ENCODE data around the gene GTPBP1. TPM values are rescaled to one million over a fixed set of nuclear protein-coding genes. Genes with fewer than 3 reads are reported as not detected.
A peak's percentile ranks its signal among the peaks of the same experiment; 100 is the strongest.

Gene GTPBP1
- total and polyA plus RNA-seq, 2 of the 13 experiments (the other 11 are each of a cell fraction or from before 2014, with no cell fraction given) = 22.3 to 27.0 TPM

DNA sequence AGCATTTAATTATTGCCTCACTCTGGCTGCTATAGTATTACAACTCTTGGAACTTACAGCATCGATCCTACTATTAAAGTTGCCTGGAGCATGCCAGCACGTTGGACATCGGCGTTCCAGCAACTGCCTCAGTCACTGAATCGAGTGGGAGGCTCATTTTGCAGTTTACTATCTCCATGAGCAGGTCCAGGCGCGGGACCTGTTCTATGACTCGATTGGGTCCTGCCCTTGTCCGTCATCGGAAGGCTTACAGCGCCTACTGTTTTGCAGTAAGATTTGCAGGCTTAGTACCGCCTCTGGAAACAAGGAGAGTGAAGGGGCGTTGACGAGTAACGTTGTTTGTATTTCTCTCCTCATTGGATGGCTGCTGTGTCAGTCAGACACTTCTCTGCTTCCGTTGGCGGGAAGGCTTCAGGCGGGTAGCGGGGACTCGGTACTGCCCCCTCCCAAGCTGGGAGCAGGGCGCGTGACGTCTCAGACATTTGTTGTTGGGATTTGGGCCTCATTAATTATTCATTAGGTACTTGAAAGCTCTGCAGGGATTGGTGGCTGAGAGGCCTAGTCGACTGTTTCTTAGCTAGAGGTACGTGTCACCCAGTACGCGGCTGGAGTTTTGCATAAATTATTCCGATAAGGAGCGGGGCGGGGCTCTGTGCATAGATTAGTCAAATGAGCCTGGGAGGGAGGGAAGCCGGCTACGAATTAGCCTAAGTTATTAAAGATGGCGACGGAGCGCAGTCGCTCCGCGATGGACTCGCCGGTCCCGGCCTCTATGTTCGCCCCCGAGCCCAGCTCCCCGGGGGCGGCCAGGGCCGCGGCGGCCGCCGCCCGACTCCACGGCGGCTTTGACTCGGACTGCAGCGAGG is at the start of gene GTPBP1 (continued):
- TF ChIP-seq, protein P1, sequence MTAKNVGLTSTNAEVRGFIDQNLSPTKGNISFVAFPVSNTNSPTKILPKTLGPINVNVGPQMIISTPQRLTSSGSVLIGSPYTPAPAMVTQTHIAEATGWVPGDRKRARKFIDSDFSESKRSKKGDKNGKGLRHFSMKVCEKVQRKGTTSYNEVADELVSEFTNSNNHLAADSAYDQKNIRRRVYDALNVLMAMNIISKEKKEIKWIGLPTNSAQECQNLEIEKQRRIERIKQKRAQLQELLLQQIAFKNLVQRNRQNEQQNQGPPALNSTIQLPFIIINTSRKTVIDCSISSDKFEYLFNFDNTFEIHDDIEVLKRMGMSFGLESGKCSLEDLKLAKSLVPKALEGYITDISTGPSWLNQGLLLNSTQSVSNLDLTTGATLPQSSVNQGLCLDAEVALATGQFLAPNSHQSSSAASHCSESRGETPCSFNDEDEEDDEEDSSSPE (CRISPR knock-in tag; IDR thresholded peaks at IDR 0.05) = peak; percentile 93
- TF ChIP-seq ZNF761 (CRISPR knock-in tag; conservative IDR thresholded peaks at IDR 0.05) (peak; percentile 37; the same call in 1 of the 2 replicates), GTF3A (CRISPR knock-in tag; conservative IDR thresholded peaks at IDR 0.05) (no peak), HNRNPUL1 (IDR thresholded peaks at IDR 0.05; ENCODE audit: low read depth, low read length) (no peak), NFYB (CRISPR knock-in tag; IDR thresholded peaks at IDR 0.05) (peak; percentile 98), SMC3 (IDR thresholded peaks at IDR 0.05; ENCODE audit: low read length) (no peak), ZNF382 (CRISPR knock-in tag; IDR thresholded peaks at IDR 0.05; ENCODE audit: borderline replicate concordance) (no peak), ADNP (CRISPR knock-in tag; IDR thresholded peaks at IDR 0.05) (no peak), U2AF2 (IDR thresholded peaks at IDR 0.05; ENCODE audit: low read depth, low read length) (no peak)
- TF ChIP-seq, protein P2, sequence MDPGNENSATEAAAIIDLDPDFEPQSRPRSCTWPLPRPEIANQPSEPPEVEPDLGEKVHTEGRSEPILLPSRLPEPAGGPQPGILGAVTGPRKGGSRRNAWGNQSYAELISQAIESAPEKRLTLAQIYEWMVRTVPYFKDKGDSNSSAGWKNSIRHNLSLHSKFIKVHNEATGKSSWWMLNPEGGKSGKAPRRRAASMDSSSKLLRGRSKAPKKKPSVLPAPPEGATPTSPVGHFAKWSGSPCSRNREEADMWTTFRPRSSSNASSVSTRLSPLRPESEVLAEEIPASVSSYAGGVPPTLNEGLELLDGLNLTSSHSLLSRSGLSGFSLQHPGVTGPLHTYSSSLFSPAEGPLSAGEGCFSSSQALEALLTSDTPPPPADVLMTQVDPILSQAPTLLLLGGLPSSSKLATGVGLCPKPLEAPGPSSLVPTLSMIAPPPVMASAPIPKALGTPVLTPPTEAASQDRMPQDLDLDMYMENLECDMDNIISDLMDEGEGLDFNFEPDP (CRISPR knock-in tag; conservative IDR thresholded peaks at IDR 0.05) = no peak
- TF ChIP-seq, protein P3, sequence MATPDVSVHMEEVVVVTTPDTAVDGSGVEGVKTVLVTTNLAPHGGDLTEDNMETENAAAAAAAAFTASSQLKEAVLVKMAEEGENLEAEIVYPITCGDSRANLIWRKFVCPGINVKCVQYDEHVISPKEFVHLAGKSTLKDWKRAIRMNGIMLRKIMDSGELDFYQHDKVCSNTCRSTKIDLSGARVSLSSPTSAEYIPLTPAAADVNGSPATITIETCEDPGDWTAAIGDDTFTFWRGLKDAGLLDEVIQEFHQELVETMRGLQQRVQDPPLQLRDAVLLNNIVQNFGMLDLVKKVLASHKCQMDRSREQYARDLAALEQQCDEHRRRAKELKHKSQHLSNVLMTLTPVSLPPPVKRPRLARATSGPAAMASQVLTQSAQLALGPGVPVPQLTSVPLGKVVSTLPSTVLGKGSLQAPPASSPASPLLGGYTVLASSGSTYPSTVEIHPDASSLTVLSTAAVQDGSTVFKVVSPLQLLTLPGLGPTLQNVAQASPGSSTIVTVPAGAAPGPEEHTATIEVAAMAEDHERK (CRISPR knock-in tag; IDR thresholded peaks at IDR 0.05; ENCODE audit: low read depth) = no peak; the same call in 1 of the 2 replicates
- TF ChIP-seq, protein P4, sequence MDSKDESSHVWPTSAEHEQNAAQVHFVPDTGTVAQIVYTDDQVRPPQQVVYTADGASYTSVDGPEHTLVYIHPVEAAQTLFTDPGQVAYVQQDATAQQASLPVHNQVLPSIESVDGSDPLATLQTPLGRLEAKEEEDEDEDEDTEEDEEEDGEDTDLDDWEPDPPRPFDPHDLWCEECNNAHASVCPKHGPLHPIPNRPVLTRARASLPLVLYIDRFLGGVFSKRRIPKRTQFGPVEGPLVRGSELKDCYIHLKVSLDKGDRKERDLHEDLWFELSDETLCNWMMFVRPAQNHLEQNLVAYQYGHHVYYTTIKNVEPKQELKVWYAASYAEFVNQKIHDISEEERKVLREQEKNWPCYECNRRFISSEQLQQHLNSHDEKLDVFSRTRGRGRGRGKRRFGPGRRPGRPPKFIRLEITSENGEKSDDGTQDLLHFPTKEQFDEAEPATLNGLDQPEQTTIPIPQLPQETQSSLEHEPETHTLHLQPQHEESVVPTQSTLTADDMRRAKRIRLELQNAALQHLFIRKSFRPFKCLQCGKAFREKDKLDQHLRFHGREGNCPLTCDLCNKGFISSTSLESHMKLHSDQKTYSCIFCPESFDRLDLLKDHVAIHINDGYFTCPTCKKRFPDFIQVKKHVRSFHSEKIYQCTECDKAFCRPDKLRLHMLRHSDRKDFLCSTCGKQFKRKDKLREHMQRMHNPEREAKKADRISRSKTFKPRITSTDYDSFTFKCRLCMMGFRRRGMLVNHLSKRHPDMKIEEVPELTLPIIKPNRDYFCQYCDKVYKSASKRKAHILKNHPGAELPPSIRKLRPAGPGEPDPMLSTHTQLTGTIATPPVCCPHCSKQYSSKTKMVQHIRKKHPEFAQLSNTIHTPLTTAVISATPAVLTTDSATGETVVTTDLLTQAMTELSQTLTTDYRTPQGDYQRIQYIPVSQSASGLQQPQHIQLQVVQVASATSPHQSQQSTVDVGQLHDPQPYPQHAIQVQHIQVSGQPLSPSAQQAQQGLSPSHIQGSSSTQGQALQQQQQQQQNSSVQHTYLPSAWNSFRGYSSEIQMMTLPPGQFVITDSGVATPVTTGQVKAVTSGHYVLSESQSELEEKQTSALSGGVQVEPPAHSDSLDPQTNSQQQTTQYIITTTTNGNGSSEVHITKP (CRISPR knock-in tag; IDR thresholded peaks at IDR 0.05; ENCODE audit: low read depth) = peak; percentile 64
- TF ChIP-seq, protein P5, sequence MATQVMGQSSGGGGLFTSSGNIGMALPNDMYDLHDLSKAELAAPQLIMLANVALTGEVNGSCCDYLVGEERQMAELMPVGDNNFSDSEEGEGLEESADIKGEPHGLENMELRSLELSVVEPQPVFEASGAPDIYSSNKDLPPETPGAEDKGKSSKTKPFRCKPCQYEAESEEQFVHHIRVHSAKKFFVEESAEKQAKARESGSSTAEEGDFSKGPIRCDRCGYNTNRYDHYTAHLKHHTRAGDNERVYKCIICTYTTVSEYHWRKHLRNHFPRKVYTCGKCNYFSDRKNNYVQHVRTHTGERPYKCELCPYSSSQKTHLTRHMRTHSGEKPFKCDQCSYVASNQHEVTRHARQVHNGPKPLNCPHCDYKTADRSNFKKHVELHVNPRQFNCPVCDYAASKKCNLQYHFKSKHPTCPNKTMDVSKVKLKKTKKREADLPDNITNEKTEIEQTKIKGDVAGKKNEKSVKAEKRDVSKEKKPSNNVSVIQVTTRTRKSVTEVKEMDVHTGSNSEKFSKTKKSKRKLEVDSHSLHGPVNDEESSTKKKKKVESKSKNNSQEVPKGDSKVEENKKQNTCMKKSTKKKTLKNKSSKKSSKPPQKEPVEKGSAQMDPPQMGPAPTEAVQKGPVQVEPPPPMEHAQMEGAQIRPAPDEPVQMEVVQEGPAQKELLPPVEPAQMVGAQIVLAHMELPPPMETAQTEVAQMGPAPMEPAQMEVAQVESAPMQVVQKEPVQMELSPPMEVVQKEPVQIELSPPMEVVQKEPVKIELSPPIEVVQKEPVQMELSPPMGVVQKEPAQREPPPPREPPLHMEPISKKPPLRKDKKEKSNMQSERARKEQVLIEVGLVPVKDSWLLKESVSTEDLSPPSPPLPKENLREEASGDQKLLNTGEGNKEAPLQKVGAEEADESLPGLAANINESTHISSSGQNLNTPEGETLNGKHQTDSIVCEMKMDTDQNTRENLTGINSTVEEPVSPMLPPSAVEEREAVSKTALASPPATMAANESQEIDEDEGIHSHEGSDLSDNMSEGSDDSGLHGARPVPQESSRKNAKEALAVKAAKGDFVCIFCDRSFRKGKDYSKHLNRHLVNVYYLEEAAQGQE (IDR thresholded peaks at IDR 0.05; ENCODE audit: borderline replicate concordance in 1 of 2, low read depth in 1 of 2, low read length in 2 of 2) = peak in 1 of 2 experiments; percentile 47; a peak in 1 of 4 replicates
- TF ChIP-seq, protein P6, sequence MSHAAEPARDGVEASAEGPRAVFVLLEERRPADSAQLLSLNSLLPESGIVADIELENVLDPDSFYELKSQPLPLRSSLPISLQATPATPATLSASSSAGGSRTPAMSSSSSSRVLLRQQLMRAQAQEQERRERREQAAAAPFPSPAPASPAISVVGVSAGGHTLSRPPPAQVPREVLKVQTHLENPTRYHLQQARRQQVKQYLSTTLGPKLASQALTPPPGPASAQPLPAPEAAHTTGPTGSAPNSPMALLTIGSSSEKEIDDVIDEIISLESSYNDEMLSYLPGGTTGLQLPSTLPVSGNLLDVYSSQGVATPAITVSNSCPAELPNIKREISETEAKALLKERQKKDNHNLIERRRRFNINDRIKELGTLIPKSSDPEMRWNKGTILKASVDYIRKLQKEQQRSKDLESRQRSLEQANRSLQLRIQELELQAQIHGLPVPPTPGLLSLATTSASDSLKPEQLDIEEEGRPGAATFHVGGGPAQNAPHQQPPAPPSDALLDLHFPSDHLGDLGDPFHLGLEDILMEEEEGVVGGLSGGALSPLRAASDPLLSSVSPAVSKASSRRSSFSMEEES (CRISPR knock-in tag; IDR thresholded peaks at IDR 0.05) = peak; percentile 72; the same call in 1 of the 2 replicates
